GM15510 (cell line): Measurements from ENCODE around the gene FGF19.

Experiments
- POLR2A ChIP-seq: IDR thresholded peaks from 3 replicates; pipeline ENCODE4 v1.6.1; 2011; ENCODE audit warnings: borderline replicate concordance; ENCODE audit not compliant: insufficient read length; ENCODE audit errors: extremely low read depth

The FGF19 gene

DNA sequence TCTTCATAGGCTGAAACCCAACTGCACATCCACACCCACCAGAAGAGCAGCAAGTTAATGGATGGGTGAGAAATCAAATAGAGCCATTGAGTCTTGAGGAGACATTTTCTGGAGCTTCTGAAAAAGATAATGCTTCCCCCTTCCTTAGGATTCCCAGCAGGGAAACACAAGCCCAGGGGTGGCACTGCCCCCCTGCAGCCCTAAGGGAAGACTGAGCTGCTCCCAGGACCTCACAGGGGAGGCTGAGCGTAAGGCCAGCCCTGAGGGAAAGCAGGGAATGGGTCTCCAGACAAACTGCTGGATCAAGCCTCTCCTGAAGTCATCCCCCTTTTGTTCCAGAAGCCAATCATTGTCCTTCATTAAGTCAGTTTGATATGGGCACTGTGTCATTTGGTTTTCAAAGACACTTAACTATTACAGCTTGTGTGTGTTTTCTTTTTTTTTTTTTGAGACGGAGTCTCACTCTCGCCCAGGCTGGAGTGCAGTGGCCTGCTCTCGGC, 43.8 kb downstream of the FGF19 start:
- no peak for TF ChIP-seq POLR2A

DNA sequence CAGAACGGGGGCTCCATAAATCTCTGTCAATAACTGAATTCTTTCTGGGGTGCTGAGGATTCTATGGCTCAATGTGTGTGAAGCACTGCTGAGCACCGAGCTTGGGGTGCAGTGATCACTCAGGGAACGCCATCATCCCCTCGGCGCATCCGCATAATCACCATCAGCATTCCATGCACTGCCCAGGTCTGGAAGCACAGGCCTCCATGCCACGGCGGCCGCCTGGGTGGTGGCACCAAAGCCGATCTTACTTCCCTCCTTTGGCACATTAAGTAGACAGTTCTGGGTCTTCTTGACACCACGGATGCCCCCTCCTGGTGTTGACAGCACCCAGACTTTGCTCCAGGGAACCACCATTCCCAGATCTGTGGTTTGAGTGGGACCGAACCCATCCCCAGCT, 44.2 kb downstream of the FGF19 start:
- no peak for TF ChIP-seq POLR2A

DNA sequence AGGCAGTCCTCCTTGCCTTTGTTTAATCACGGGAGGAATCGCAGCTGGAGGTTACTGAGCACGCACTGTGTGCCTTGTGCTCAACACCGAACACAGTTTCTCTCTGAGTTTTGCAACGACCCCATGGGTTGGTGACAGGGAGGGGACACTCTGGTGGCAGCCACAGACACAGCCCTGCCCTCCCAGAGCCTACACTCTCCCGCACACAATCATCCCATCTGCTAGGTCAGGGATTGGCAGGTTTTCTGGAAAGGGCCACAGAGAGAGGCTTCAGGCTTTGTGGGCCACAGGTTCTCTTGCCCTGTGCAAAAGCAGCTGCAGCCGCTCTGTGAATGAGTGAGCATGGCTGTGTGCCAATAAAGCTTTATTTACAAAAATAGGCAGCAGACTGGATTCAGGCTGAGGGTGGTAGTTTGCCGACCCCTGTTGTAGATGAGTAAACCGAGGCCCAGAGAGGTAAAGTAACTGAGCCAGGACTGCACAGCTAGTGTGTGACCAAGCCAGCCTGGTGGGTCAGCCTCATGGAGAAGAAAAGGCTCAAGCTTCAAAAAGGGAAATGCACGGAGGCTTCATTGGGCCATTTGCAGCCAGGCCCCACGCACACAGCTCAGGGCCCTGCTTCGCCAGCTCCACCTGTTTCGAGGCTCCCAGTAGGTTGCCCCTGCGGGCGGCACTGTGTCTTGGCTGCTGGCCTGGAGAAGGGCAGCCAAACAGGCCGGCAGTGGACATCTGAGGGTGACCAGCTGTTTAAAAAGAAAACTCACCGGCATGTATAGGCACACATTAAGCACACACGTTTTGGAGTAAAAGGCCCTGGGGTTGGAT, 45.0 kb downstream of the FGF19 start:
- no peak for TF ChIP-seq POLR2A

DNA sequence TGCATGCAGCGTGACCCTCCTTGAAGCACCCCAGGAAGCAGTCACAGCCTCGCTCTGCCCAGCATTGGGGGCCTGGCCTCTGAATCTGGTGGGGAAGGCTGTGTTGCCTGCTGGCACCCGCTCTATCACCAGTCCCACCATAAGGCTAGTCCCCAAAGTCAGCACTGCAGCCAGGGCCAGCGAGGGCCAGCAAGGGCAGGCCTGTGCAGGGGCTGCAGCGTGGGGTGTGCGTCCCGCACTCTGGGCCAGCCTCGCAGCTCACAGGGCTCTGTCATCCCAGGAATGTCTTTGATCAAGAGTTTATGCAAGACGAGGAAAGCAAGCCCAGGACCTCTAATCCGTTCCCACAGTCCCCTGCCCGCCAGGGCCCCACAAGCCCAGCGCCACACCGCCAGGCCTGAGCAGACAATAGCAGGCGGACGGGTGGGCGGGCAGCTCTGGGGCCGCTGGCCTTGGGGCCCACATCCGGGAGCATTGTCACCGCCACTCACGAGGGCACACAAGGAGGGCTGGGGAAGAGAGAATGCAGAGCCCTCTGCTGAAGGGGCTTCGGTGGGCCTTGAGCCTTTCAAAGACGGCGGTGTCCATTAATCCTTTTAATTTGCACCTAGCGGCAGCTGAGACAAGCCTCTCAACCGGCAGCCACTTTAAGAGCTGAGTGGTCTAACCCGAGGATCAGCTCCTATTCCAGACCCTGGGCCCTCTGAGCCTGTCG, 45.8 kb downstream of the FGF19 start:
- TF ChIP-seq POLR2A, result no peak

DNA sequence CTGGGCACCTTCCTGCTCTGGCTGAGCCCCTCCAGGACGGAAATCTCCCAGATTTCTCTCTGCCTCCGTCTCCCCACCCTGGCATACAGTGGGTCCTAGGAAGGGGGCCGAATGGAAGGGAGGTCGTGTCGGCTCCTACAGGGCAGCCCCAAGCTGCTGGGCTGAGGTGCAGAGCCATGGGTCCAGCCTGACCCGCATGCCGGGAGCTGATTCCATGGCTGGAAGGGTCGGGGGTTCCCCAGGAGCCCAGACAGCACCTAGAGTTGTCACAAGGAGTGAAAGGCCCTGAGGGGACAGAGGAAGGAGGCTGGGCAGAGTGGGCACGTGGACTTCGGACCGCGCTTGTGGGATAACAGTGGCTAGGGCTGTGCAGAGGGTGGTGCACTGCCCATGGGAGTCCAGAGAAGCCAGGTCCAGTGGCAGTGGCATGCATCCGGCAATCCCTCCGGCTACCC, 46.3 kb downstream of the FGF19 start:
- no peak for TF ChIP-seq POLR2A

DNA sequence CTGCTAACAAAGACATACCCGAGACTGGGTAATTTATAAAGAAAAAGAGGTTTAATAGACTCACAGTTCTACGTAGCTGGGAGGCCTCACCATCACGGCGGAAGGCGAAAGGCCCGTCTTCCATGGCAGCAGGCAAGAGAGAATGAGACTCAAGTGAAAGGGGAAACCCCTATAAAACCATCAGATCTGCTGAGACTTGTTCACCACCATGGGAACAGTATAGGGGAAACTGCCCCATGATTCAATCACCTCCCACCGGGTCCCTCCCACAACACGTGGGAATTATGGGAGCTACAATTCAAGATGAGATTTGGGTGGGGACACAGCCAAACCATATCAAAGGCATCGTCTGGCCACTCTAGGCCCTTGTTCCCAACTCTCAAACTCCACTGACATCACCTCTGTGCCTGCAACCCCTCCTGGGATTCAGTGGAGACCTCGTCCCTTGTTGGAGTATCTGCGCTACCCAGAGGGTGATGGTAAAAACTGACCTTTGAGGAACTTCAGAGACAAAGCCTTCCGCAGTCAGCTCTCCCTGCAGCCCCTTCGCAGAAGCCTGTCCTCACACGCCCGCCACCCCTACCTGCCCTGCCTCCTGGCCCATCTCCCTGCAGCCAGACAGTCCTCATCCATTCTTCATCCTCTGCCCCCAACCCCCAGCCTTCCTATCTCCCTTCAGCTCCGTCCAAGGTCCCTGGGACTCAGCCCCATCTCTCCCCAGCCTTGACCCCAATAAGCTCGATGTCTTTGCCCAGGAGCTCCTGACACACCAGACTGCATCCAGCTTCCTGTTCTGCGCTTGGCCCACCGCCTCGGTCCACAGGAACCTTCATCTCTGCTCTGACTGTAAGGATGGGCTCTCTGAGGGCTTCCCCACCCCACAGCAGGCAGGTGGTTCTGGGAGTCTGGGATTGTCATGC, 47.0 kb downstream of the FGF19 start:
- no peak for TF ChIP-seq POLR2A

DNA sequence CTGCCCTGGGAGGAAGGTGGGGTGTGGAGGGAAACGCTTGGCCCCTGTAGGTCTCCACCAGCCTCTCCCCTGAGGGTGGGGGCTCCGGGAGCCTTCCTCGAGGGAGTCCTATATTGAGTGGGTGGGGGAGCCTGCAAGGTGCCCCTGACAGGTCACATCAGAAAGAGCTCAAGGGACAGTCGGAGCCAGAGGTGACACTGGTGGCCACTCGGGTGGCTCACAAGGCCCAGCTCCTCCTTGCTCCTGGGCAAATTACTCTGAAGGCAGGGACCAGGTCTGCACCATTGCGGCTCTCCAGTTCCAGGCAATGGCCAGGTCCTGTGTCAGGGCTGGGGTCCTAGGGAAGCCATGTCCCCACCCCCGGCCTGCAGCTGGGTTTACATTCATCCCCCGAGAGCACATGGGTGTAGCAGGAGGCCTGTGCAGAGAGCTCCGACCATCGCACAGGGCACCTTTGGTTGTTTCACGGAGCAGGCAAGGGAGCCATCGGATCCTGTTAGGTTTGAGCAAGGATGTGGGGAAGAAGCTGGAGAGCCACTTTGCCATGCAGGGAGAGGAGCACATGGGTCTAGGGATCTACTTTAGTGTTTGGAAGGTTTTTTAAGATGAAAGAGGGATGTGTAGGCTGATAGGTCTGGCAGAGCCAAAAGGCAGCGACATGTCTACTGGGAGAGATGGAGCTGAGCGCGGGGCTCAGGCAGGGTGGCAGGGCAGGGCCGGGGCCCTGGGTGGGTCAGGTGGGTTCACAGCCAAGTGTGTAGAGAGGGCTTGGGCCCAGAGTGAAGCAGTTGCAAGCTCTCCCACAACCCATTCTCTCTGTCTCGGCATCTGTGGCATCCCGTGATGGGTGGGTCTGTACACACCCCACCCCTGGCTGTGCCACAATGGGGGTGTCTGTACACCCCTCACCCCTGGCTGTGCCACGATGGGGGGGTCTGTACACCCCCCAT, 48.1 kb downstream of the FGF19 start:
- TF ChIP-seq POLR2A, result no peak

DNA sequence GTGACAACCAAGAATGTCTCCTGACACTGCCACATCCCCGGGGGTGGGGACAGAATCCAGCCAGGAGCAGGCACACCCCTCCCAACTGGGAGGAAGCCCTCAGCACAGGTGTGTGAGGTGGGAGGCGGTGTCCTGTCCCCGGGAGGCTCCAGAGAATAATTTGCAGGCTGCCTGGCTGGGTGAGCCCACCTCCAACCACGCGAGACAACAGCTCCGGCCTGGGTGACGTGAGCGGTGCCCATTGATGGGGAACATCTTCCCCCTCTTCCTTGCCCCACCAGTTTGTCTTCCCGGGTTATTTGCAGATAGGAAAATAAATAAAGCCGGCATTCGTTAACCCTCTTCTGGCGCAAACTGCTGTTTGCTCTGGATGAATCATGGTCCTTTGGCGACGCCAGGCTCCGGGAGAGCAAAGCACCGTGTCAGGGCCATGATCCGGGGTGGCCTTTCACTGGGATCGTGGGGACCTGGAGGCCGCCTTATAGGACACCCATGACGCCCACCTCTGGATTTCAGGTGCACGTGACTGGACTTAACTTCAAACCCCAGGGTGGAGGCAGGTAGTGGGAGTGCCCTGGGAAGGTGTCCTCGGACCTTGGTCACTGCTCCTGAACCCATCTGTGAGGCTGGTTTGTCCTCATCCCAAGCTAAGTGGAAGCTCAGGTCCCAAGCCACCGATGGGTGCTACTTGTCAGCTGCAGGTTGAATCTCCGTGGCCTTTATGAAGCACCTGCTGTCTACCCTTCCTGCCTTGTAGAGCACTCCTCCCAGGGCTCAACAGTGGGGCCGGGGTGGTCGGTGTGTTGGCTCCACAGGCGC, 49.0 kb downstream of the FGF19 start:
- no peak for TF ChIP-seq POLR2A

DNA sequence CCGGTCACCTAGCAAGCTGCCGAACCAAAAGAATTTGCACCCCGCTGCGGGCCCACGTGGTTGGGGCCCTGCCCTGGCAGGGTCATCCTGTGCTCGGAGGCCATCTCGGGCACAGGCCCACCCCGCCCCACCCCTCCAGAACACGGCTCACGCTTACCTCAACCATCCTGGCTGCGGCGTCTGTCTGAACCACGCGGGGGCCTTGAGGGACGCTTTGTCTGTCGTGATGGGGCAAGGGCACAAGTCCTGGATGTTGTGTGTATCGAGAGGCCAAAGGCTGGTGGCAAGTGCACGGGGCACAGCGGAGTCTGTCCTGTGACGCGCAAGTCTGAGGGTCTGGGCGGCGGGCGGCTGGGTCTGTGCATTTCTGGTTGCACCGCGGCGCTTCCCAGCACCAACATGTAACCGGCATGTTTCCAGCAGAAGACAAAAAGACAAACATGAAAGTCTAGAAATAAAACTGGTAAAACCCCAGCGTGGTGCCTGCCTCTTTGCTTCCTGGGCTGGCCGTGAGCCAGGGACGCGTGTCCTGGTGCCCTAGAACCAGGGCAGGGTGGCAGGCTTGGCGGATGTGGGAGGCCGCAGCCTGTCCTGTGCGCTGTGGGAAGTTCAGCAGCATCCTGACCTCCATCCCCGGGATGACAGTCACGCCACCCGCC, 49.7 kb downstream of the FGF19 start:
- no peak for TF ChIP-seq POLR2A

DNA sequence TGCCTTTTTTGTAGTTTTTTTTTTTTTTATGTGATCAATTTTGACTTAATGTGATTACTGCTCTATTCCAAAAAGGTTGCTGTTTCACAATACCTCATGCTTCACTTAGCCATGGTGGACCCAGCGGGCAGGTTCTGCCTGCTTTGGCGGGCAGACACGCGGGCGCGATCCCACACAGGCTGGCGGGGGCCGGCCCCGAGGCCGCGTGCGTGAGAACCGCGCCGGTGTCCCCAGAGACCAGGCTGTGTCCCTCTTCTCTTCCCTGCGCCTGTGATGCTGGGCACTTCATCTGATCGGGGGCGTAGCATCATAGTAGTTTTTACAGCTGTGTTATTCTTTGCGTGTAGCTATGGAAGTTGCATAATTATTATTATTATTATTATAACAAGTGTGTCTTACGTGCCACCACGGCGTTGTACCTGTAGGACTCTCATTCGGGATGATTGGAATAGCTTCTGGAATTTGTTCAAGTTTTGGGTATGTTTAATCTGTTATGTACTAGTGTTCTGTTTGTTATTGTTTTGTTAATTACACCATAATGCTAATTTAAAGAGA, 50.3 kb downstream of the FGF19 start:
- TF ChIP-seq POLR2A, result no peak

DNA sequence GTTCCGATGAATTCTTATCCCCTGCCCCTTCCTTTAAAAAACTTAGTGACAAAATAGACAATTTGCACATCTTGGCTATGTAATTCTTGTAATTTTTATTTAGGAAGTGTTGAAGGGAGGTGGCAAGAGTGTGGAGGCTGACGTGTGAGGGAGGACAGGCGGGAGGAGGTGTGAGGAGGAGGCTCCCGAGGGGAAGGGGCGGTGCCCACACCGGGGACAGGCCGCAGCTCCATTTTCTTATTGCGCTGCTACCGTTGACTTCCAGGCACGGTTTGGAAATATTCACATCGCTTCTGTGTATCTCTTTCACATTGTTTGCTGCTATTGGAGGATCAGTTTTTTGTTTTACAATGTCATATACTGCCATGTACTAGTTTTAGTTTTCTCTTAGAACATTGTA, 50.8 kb downstream of the FGF19 start:
- TF ChIP-seq POLR2A, result no peak
